ENCODE results near the gene IL1RAPL2. TPM values are rescaled to one million over a fixed set of nuclear protein-coding genes. Genes with fewer than 3 reads are reported as not detected.

IL1RAPL2 gene
- total and polyA plus RNA-seq, 10 of the 15 experiments (the other 5 are each of a cell fraction or from before 2014, with no cell fraction given): 0.19 TPM; not detected in 9

GRCh38 chrX:105226499-105226898, 660.5 kb downstream of the IL1RAPL2 start:
- RAD21 ChIA-PET (ENCODE audit: unreplicated experiment): no interaction called here

More at GRCh38 chrX:105226499-105226898, 660.5 kb downstream of the IL1RAPL2 start:
- H3K9me3 ChIP-seq (replicated peaks; ENCODE audit: control insufficient read depth, insufficient read depth, low read length): no peaks in the 10 kb centered on the region
- H3K4me1 ChIP-seq (ENCODE audit: control insufficient read depth, insufficient read depth, low read length): no peaks in the 10 kb centered on the region
- H3K4me2 ChIP-seq (ENCODE audit: control insufficient read depth, insufficient read depth): no peak overlapping the region
- no TSS peak for BruUV-seq (replicated peaks)
- SMC1A ChIA-PET (ENCODE audit: uncharacterized antibody, unreplicated experiment): no interaction called here
- DNase-seq (ENCODE audit: low read depth, low spot score): no peak
- POLR2A ChIA-PET: no interaction called here
- in situ Hi-C loops (cut with MboI): no loop called here
- no peaks in the 10 kb centered on the region for H4K20me1 ChIP-seq (ENCODE audit: control insufficient read depth, insufficient read depth)
- WGBS (ENCODE audit: insufficient coverage, insufficient replicate concordance, low lambda C conversion rate, missing lambda C conversion rate): 29% methylated on average over 5 of the region's 5 CpGs
- no peaks in the 10 kb centered on the region for H3K27me3 ChIP-seq (replicated peaks in 1 of 2; ENCODE audit: control insufficient read depth in 2 of 2, insufficient read depth in 2 of 2, low read length in 1 of 2)
- no peak for TF ChIP-seq HCFC1 (IDR thresholded peaks at IDR 0.05; ENCODE audit: low read length)
- no peak for TF ChIP-seq RELA (IDR thresholded peaks at IDR 0.05; ENCODE audit: borderline replicate concordance, partially characterized antibody)
- no peak for TF ChIP-seq ZBTB11 (CRISPR knock-in tag; IDR thresholded peaks at IDR 0.05)
- TF ChIP-seq BMI1 (IDR thresholded peaks at IDR 0.05; ENCODE audit: borderline replicate concordance): no peak
- no peak for TF ChIP-seq NFIC (IDR thresholded peaks at IDR 0.05; ENCODE audit: low read depth, low read length)
- TF ChIP-seq KAT2A (conservative IDR thresholded peaks at IDR 0.05; ENCODE audit: control insufficient read depth, low read depth, low read length): no peak
- TF ChIP-seq ATF7 (IDR thresholded peaks at IDR 0.05; ENCODE audit: low read depth): no peak
- H3K27ac ChIP-seq (ENCODE audit: control insufficient read depth, insufficient read depth): no peak overlapping the region
- no peak overlapping the region for H2AFZ ChIP-seq (ENCODE audit: control insufficient read depth, low read depth, low read length)
- CTCF ChIA-PET: interaction anchor here (1.0 kb wide), 1 partner anchor 35 kb away, joined by 3 read pairs; no protein-coding TSS in a partner anchor
- no peaks in the 10 kb centered on the region for H3K79me2 ChIP-seq (ENCODE audit: control insufficient read depth, insufficient read depth, low read length)
- no peak for ATAC-seq
- H3K9ac ChIP-seq (ENCODE audit: control insufficient read depth, insufficient read depth, low read length): no peak overlapping the region
- FAIRE-seq: no peak
- H3K36me3 ChIP-seq (ENCODE audit: control insufficient read depth in 2 of 2, insufficient read depth in 2 of 2, low read length in 1 of 2): no peaks in the 10 kb centered on the region
- intact Hi-C loops (cut with micrococcal nuclease; ENCODE audit: unreplicated experiment): no loop called here
- no peak overlapping the region for H3K4me3 ChIP-seq
